ENCODE data around the gene SYCE3.

Gene SYCE3

GRCh38 chr22:50600967-50601668 lies 38.4 kb upstream of the SYCE3 start:
- peak; percentile 65 for DNase-seq (ENCODE audit: low spot score)

GRCh38 chr22:50600538-50600937 lies 37.8 kb upstream of the SYCE3 start, which contains the start of gene MAPK8IP2:
TSS of gene MAPK8IP2 (plus strand) at chr22:50600793. CDS start at chr22:50600819, 26 bp downstream.
- DNase-seq (ENCODE audit: low spot score), result peak; percentile 41

- no peak for DNase-seq (ENCODE audit: low spot score)
Observed at GRCh38 chr22:50599816-50600455, 37.2 kb upstream of the SYCE3 start.

- DNase-seq (ENCODE audit: low spot score), result no peak
Observed at GRCh38 chr22:50597097-50597496, 34.4 kb upstream of the SYCE3 start.

GRCh38 chr22:50595189-50595588 lies 32.5 kb upstream of the SYCE3 start:
- no peak for DNase-seq (ENCODE audit: low spot score)

GRCh38 chr22:50587407-50587806 lies 24.7 kb upstream of the SYCE3 start:
- no peak for DNase-seq (ENCODE audit: low spot score)

- DNase-seq (ENCODE audit: low spot score), result no peak
Observed at GRCh38 chr22:50586416-50586815, 23.7 kb upstream of the SYCE3 start.

- no peak for DNase-seq (ENCODE audit: low spot score)
Observed at GRCh38 chr22:50585781-50586180, 23.1 kb upstream of the SYCE3 start.

- no peak for DNase-seq (ENCODE audit: low spot score)
Observed at GRCh38 chr22:50585238-50585637, 22.5 kb upstream of the SYCE3 start.

- DNase-seq (ENCODE audit: low spot score), result no peak
Observed at GRCh38 chr22:50584106-50585096, 21.7 kb upstream of the SYCE3 start.

- DNase-seq (ENCODE audit: low spot score), result no peak
Observed at GRCh38 chr22:50583294-50583861, 20.7 kb upstream of the SYCE3 start.

- DNase-seq (ENCODE audit: low spot score), result peak; percentile 98
Observed at GRCh38 chr22:50582493-50583293, 20.0 kb upstream of the SYCE3 start, which contains the start of gene CHKB. TSS of gene CHKB (minus strand) at chr22:50582849. CDS start at chr22:50582781, 68 bp downstream.

GRCh38 chr22:50581950-50582492 lies 19.3 kb upstream of the SYCE3 start:
- DNase-seq (ENCODE audit: low spot score), result peak; percentile 28

- no peak for DNase-seq (ENCODE audit: low spot score)
Observed at GRCh38 chr22:50581031-50581949, 18.6 kb upstream of the SYCE3 start.

- DNase-seq (ENCODE audit: low spot score), result no peak
Observed at GRCh38 chr22:50579752-50580151, 17.0 kb upstream of the SYCE3 start.

GRCh38 chr22:50578776-50579310 lies 16.1 kb upstream of the SYCE3 start:
- no peak for DNase-seq (ENCODE audit: low spot score)

- DNase-seq (ENCODE audit: low spot score), result no peak
Observed at GRCh38 chr22:50577987-50578775, 15.5 kb upstream of the SYCE3 start, which contains the start of gene CPT1B. TSS of gene CPT1B (minus strand) at chr22:50578427. CDS start at chr22:50577915, 512 bp downstream.

- DNase-seq (ENCODE audit: low spot score), result no peak
Observed at GRCh38 chr22:50577697-50577986, 14.9 kb upstream of the SYCE3 start.

All from SK-N-DZ (cell line).